DOHH2 (cell line): ENCODE results near the gene CAMK1G.

Experiments used
- H3F3A ChIP-seq: fragments of 200-600 bp; sonication (generic), shearing (Covaris generic); 2 replicates; pipeline ENCODE4 v1.6.0; 2016; ENCODE audit warnings: antibody characterized with exemption, mild to moderate bottlenecking; ENCODE audit not compliant: control insufficient read depth, insufficient read depth
- H3K27ac ChIP-seq: fragments of 200-600 bp; sonication (generic); 2 replicates; pipeline ENCODE4 v1.5.1; 2014; ENCODE audit warnings: low read depth, mild to moderate bottlenecking, low read length, moderate library complexity
- H3K27me3 ChIP-seq: fragments of 200-600 bp; sonication (generic); 2 replicates; pipeline ENCODE4 v1.6.1; 2014; ENCODE audit warnings: mild to moderate bottlenecking, low read length, mixed read lengths; ENCODE audit not compliant: control insufficient read depth
- H3K36me3 ChIP-seq: fragments of 200-600 bp; sonication (generic); 2 replicates; pipeline ENCODE4 v1.6.1; 2014; ENCODE audit warnings: mild to moderate bottlenecking, low read length, moderate library complexity, mixed read lengths; ENCODE audit not compliant: control insufficient read depth
- H3K4me1 ChIP-seq: fragments of 200-600 bp; sonication (generic); 2 replicates; pipeline ENCODE4 v1.6.1; 2014; ENCODE audit warnings: mild to moderate bottlenecking, low read length, mixed read lengths; ENCODE audit not compliant: control insufficient read depth
- H3K4me2 ChIP-seq: fragments of 200-600 bp; sonication (generic); 2 replicates; pipeline ENCODE4 v1.6.0; 2014; ENCODE audit warnings: mild to moderate bottlenecking, low read length, moderate library complexity
- H3K4me3 ChIP-seq: fragments of 200-600 bp; sonication (generic); 2 replicates; pipeline ENCODE4 v1.5.1; 2014; ENCODE audit warnings: mild to moderate bottlenecking, low read length, mixed read lengths
- H3K79me2 ChIP-seq: fragments of 200-600 bp; sonication (generic); 2 replicates; pipeline ENCODE4 v1.6.1; 2014; ENCODE audit warnings: mild to moderate bottlenecking, low read length, mixed read lengths; ENCODE audit not compliant: control insufficient read depth
- H3K9me2 ChIP-seq: fragments of 200-600 bp; sonication (generic); replicated peaks from 2 replicates; pipeline ENCODE4 v1.6.1; 2014; ENCODE audit warnings: mild to moderate bottlenecking, low read length, mixed read lengths; ENCODE audit not compliant: control insufficient read depth
- H3K9me3 ChIP-seq: fragments of 200-600 bp; sonication (generic); 2 replicates; pipeline ENCODE4 v1.6.1; 2014; ENCODE audit warnings: antibody characterized with exemption, low read length, mixed read lengths; ENCODE audit not compliant: control insufficient read depth, insufficient read depth
- H4K20me1 ChIP-seq: fragments of 200-600 bp; sonication (generic); 2 replicates; pipeline ENCODE4 v1.6.0; 2014; ENCODE audit warnings: low read depth, mild to moderate bottlenecking, antibody characterized with exemption, low read length, moderate library complexity; ENCODE audit not compliant: control insufficient read depth, insufficient read depth
- CTCF ChIP-seq: fragments of 200-600 bp; sonication (generic); IDR thresholded peaks from one replicate; pipeline ENCODE4 v1.5.1; 2014; ENCODE audit warnings: antibody characterized with exemption, mild to moderate bottlenecking, low read depth, low read length; ENCODE audit not compliant: poor library complexity, severe bottlenecking
- EZH2phosphoT487 ChIP-seq: fragments of 200-600 bp; sonication (generic); IDR thresholded peaks from 2 replicates; pipeline ENCODE4 v1.6.1; 2017; ENCODE audit warnings: borderline replicate concordance, mild to moderate bottlenecking, antibody characterized with exemption, low read length, moderate library complexity, mixed read lengths

CAMK1G gene

GRCh38 chr1:209650454-209650853 lies 66.9 kb downstream of the CAMK1G start:
- Histone ChIP-seq H3K4me1 (no peaks in the 10 kb centered on the region), H3K27ac (no peak overlapping the region), H3F3A (no peaks in the 10 kb centered on the region), H3K36me3 (no peaks in the 10 kb centered on the region), H3K27me3 (no peaks in the 10 kb centered on the region), H3K9me3 (no peaks in the 10 kb centered on the region), H4K20me1 (no peaks in the 10 kb centered on the region), H3K9me2 (no peaks in the 10 kb centered on the region), H3K4me3 (no peak overlapping the region), H3K4me2 (no peak overlapping the region), H3K79me2 (no peaks in the 10 kb centered on the region)
- no peak for TF ChIP-seq CTCF
- TF ChIP-seq EZH2phosphoT487 = no peak

GRCh38 chr1:209651138-209651587 lies 67.6 kb downstream of the CAMK1G start:
- no peaks in the 10 kb centered on the region for H3K4me1 ChIP-seq
- H3K36me3 ChIP-seq = no peaks in the 10 kb centered on the region
- H4K20me1 ChIP-seq = no peaks in the 10 kb centered on the region
- H3K4me2 ChIP-seq = no peak overlapping the region
- H3F3A ChIP-seq = no peaks in the 10 kb centered on the region
- H3K4me3 ChIP-seq = no peak overlapping the region
- no peaks in the 10 kb centered on the region for H3K9me2 ChIP-seq
- H3K27me3 ChIP-seq = no peaks in the 10 kb centered on the region
- TF ChIP-seq EZH2phosphoT487 = no peak
- TF ChIP-seq CTCF = no peak
- H3K79me2 ChIP-seq = no peaks in the 10 kb centered on the region
- no peaks in the 10 kb centered on the region for H3K9me3 ChIP-seq
- no peak overlapping the region for H3K27ac ChIP-seq

GRCh38 chr1:209652121-209652735 lies 68.7 kb downstream of the CAMK1G start, which contains the start of gene LAMB3:
Gene LAMB3 (minus strand): TSS chr1:209652425. CDS start chr1:209650944, 1,481 bp downstream.
- no peak within 1 kb of the TSS for H3K4me2 ChIP-seq
- no peak within 1 kb of the TSS for H3K4me3 ChIP-seq
- H3K79me2 ChIP-seq = no peaks in the 10 kb centered on the region
- no peak within 1 kb of the TSS for H3K27ac ChIP-seq
- H3K4me1 ChIP-seq = no peaks in the 10 kb centered on the region
- no peaks in the 10 kb centered on the region for H3K27me3 ChIP-seq
- H3K36me3 ChIP-seq = no peaks in the 10 kb centered on the region
- H4K20me1 ChIP-seq = no peaks in the 10 kb centered on the region
- no peaks in the 10 kb centered on the region for H3F3A ChIP-seq
- H3K9me2 ChIP-seq = no peaks in the 10 kb centered on the region
- TF ChIP-seq CTCF (no peak), EZH2phosphoT487 (no peak)
- no peaks in the 10 kb centered on the region for H3K9me3 ChIP-seq
